WTC11 (cell line): ENCODE results near the gene HIP1. TPM values are rescaled to one million over a fixed set of nuclear protein-coding genes. Genes with fewer than 3 reads are reported as not detected.

Experiments
- ATAC-seq: fragments of 200-7000 bp; cut with Tn5 transposase; 2 replicates; pipeline ENCODE4 v1.10.0; 2021; ENCODE audit warnings: mild to moderate bottlenecking, moderate library complexity
- CTCF ChIA-PET: fragments of 300-600 bp; sonication (Branson Sonifier 250); formaldehyde crosslinking; loops from one replicate; lab custom pipeline; 2021; ENCODE audit warnings: antibody characterized with exemption; lab: Charles Lee
- POLR2A ChIA-PET: fragments of 350-600 bp; sonication (Branson Sonifier 250); formaldehyde crosslinking; loops from one replicate; lab custom pipeline; 2021; ENCODE audit warnings: antibody characterized with exemption; lab: Charles Lee
- DNase-seq: peaks from one replicate; pipeline ENCODE4 v3.0.0; 2021; ENCODE audit warnings: low spot score
- H3K27ac Mint-ChIP-seq: 2 replicates; pipeline ENCODE4 v1.8.0; 2021; ENCODE audit warnings: mixed read lengths
- H3K27me3 Mint-ChIP-seq: 2 replicates; pipeline ENCODE4 v1.8.0; 2021; ENCODE audit warnings: low read depth, mild to moderate bottlenecking, moderate library complexity, mixed read lengths
- H3K36me3 Mint-ChIP-seq: 2 replicates; pipeline ENCODE4 v1.8.0; 2021; ENCODE audit warnings: mixed read lengths
- H3K4me1 Mint-ChIP-seq: 2 replicates; pipeline ENCODE4 v1.8.0; 2022; ENCODE audit warnings: mixed read lengths
- H3K4me3 Mint-ChIP-seq: 2 replicates; pipeline ENCODE4 v1.8.0; 2021; ENCODE audit warnings: mild to moderate bottlenecking, moderate library complexity, mixed read lengths
- H3K9me3 Mint-ChIP-seq: 2 replicates; pipeline ENCODE4 v1.8.0; 2021; ENCODE audit warnings: mixed read lengths
- ATF1 ChIP-seq: sonication (generic); formaldehyde crosslinking; IDR thresholded peaks from 2 replicates; pipeline ENCODE4 v1.8.1; 2023; ENCODE audit warnings: mild to moderate bottlenecking, moderate library complexity, missing genetic modification reagents
- CBFB ChIP-seq: sonication (generic); formaldehyde crosslinking; IDR thresholded peaks from 2 replicates; pipeline ENCODE4 v1.8.1; 2022; ENCODE audit warnings: mild to moderate bottlenecking, low read depth, missing genetic modification reagents
- FOXJ3 ChIP-seq: sonication (generic); formaldehyde crosslinking; IDR thresholded peaks from 2 replicates; pipeline ENCODE4 v1.9.0; 2021; ENCODE audit warnings: missing genetic modification reagents, mild to moderate bottlenecking, borderline replicate concordance
- FOXK1 ChIP-seq: sonication (generic); formaldehyde crosslinking; IDR thresholded peaks from 2 replicates; pipeline ENCODE4 v1.8.0; 2022; ENCODE audit warnings: mild to moderate bottlenecking, moderate library complexity, missing genetic modification reagents
- GABPB1 ChIP-seq: sonication (generic); formaldehyde crosslinking; IDR thresholded peaks from 2 replicates; pipeline ENCODE4 v1.8.1; 2023; ENCODE audit warnings: mild to moderate bottlenecking, missing genetic modification reagents
- NFE2L1 ChIP-seq: sonication (generic); formaldehyde crosslinking; IDR thresholded peaks from 2 replicates; pipeline ENCODE4 v1.8.1; 2023; ENCODE audit warnings: missing genetic modification reagents
- ZNF423 ChIP-seq: fragments of 250-450 bp; sonication (Bioruptor Pico); IDR thresholded peaks from 2 replicates; pipeline ENCODE4 v2.1.2; 2022; ENCODE audit warnings: mild to moderate bottlenecking, moderate library complexity
- total RNA-seq: library from RNA; stranded (reverse); gene quantifications from 3 replicates; pipeline ENCODE4 v1.2.3, GENCODE V29; 2021
- TF ChIP-seq, protein P1 (sequence below): fragments of 250-450 bp; sonication (Bioruptor Pico); IDR thresholded peaks from 2 replicates; pipeline ENCODE4 v1.9.0; 2021; ENCODE audit warnings: mild to moderate bottlenecking, borderline replicate concordance
- TF ChIP-seq, protein P2 (sequence below): sonication (generic); formaldehyde crosslinking; IDR thresholded peaks from 2 replicates; pipeline ENCODE4 v1.8.0; 2023; ENCODE audit warnings: missing genetic modification reagents, mild to moderate bottlenecking, borderline replicate concordance
- TF ChIP-seq, protein P3 (sequence below): sonication (generic); formaldehyde crosslinking; IDR thresholded peaks from 2 replicates; pipeline ENCODE4 v1.8.1; 2022; ENCODE audit warnings: low read depth, missing genetic modification reagents, borderline replicate concordance
- TF ChIP-seq, protein P4 (sequence below): sonication (generic); formaldehyde crosslinking; IDR thresholded peaks from 2 replicates; pipeline ENCODE4 v1.8.1; 2023; ENCODE audit warnings: mild to moderate bottlenecking, missing genetic modification reagents
- TF ChIP-seq, protein P5 (sequence below): sonication (generic); formaldehyde crosslinking; IDR thresholded peaks from 2 replicates; pipeline ENCODE4 v1.8.1; 2023; ENCODE audit warnings: mild to moderate bottlenecking, moderate library complexity, missing genetic modification reagents
- TF ChIP-seq, protein P6 (sequence below): sonication (generic); formaldehyde crosslinking; IDR thresholded peaks from 2 replicates; pipeline ENCODE4 v1.8.1; 2023; ENCODE audit warnings: mild to moderate bottlenecking, missing genetic modification reagents, moderate library complexity

Gene HIP1
- total RNA-seq, 1 experiment from 2014 or later: 75.8 TPM

DNA sequence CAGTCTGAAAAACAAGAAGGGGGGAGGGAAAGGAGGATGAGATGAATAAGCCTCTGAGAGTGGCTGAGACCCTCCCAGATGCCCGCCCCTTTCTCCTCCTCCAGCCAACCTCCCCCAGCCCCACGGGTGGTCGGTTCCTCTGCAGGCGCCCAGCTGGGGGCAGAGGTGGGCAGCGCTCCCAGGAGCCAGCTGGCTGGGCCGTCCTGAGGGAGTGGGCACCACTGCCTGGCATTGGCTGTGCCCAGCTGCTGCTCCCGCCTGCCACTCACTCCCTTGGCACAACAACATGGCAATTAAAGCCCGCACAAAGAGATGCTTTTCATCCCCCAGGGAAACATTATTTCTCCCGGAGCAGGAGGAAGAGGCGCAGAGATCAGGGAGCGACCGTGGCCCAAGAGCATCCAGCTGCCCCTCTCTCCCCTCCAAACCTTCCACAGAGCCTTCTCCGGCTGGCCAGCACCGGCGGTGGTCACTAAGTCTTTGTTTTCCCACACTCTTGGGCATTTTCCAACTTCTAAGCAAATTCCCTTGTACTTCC lies 139.4 kb downstream of the HIP1 start:
- no peak for TF ChIP-seq CBFB (CRISPR knock-in tag)
- TF ChIP-seq, protein P1, sequence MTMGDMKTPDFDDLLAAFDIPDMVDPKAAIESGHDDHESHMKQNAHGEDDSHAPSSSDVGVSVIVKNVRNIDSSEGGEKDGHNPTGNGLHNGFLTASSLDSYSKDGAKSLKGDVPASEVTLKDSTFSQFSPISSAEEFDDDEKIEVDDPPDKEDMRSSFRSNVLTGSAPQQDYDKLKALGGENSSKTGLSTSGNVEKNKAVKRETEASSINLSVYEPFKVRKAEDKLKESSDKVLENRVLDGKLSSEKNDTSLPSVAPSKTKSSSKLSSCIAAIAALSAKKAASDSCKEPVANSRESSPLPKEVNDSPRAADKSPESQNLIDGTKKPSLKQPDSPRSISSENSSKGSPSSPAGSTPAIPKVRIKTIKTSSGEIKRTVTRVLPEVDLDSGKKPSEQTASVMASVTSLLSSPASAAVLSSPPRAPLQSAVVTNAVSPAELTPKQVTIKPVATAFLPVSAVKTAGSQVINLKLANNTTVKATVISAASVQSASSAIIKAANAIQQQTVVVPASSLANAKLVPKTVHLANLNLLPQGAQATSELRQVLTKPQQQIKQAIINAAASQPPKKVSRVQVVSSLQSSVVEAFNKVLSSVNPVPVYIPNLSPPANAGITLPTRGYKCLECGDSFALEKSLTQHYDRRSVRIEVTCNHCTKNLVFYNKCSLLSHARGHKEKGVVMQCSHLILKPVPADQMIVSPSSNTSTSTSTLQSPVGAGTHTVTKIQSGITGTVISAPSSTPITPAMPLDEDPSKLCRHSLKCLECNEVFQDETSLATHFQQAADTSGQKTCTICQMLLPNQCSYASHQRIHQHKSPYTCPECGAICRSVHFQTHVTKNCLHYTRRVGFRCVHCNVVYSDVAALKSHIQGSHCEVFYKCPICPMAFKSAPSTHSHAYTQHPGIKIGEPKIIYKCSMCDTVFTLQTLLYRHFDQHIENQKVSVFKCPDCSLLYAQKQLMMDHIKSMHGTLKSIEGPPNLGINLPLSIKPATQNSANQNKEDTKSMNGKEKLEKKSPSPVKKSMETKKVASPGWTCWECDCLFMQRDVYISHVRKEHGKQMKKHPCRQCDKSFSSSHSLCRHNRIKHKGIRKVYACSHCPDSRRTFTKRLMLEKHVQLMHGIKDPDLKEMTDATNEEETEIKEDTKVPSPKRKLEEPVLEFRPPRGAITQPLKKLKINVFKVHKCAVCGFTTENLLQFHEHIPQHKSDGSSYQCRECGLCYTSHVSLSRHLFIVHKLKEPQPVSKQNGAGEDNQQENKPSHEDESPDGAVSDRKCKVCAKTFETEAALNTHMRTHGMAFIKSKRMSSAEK (CRISPR knock-in tag): no peak
- peak; percentile 84 for TF ChIP-seq ZNF423 (CRISPR knock-in tag)
- TF ChIP-seq FOXK1 (CRISPR knock-in tag): no peak
- Mint-ChIP-seq H3K36me3 (peaks cover 28% of the 10 kb centered on the region), H3K4me1 (peaks cover 37% of the 10 kb centered on the region), H3K4me3 (no peak overlapping the region), H3K9me3 (0 out of 2 replicates have a peak, but pooled peaks cover 3% of the 10 kb centered on the region), H3K27ac (peak overlapping the region; percentile 90), H3K27me3 (no peaks in the 10 kb centered on the region)
- ATAC-seq (peak; percentile 73), DNase-seq (peak; percentile 46)
- CTCF ChIA-PET: interaction anchor here (0.9 to 1.3 kb wide), 4 partner anchors 34 to 163 kb away, joined by 3 to 6 read pairs (median 3); no protein-coding TSS in a partner anchor
- POLR2A ChIA-PET: interaction anchor here (0.6 to 1.5 kb wide), 3 partner anchors 11 to 40 kb away, joined by 3 to 4 read pairs (median 4); no protein-coding TSS in a partner anchor

DNA sequence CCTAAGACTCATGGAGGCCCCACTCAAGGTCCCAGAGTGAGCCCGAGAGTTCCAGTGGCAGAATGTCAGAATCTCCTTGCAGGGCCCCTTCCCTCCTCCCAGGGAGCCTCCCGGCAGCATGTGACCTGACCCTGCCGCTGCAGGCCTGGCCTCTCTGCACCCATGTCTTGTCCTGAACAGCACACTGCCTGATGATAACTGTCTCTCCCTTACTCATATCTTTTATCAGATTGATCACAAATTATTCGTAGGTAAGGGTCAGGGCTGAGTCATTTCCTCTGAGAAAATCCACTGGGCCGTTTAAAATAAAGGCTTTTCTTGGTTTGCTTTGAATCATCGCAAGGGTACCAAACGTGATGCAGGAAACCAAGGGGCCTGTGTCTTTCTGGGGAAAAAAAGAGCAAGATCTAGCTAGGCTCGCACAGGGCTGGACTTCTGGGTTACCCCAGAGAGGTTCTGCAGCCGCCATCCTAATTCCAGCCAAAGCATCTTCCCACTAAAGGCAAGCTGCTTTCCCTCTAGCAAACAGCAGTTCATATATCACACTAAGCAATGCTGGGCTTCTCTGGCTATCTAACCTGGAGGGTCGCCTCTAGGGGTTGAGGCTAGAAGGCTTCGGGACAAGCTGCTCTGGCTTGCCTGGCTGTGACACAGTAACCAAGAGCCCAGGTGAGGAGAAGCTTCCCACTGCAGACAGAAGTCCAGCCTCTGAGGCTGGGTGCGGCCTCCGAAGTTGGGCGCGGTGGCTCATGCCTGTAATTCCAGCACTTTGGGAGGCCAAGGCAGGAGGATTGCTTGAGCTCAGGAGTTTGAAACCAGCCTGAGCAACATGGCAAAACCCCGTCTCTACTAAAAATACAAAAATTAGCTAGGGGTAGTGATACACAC lies 141.8 kb downstream of the HIP1 start:
- Mint-ChIP-seq H3K27me3 (no peaks in the 10 kb centered on the region), H3K36me3 (peaks cover 35% of the 10 kb centered on the region), H3K27ac (no peak overlapping the region), H3K9me3 (no peaks in the 10 kb centered on the region), H3K4me3 (no peak overlapping the region), H3K4me1 (peaks cover 34% of the 10 kb centered on the region)
- no peak for DNase-seq
- ATAC-seq: no peak
- ChIA-PET CTCF (interaction anchor here (0.5 to 1.5 kb wide), 3 partner anchors 35 to 166 kb away, joined by 3 to 5 read pairs (median 4); no protein-coding TSS in a partner anchor), POLR2A (interaction anchor here (0.6 to 1.0 kb wide), 2 partner anchors 16 to 1063 kb away, joined by 3 read pairs; no protein-coding TSS in a partner anchor)
- TF ChIP-seq, protein P2, sequence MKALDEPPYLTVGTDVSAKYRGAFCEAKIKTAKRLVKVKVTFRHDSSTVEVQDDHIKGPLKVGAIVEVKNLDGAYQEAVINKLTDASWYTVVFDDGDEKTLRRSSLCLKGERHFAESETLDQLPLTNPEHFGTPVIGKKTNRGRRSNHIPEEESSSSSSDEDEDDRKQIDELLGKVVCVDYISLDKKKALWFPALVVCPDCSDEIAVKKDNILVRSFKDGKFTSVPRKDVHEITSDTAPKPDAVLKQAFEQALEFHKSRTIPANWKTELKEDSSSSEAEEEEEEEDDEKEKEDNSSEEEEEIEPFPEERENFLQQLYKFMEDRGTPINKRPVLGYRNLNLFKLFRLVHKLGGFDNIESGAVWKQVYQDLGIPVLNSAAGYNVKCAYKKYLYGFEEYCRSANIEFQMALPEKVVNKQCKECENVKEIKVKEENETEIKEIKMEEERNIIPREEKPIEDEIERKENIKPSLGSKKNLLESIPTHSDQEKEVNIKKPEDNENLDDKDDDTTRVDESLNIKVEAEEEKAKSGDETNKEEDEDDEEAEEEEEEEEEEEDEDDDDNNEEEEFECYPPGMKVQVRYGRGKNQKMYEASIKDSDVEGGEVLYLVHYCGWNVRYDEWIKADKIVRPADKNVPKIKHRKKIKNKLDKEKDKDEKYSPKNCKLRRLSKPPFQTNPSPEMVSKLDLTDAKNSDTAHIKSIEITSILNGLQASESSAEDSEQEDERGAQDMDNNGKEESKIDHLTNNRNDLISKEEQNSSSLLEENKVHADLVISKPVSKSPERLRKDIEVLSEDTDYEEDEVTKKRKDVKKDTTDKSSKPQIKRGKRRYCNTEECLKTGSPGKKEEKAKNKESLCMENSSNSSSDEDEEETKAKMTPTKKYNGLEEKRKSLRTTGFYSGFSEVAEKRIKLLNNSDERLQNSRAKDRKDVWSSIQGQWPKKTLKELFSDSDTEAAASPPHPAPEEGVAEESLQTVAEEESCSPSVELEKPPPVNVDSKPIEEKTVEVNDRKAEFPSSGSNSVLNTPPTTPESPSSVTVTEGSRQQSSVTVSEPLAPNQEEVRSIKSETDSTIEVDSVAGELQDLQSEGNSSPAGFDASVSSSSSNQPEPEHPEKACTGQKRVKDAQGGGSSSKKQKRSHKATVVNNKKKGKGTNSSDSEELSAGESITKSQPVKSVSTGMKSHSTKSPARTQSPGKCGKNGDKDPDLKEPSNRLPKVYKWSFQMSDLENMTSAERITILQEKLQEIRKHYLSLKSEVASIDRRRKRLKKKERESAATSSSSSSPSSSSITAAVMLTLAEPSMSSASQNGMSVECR: no peak
- no peak for TF ChIP-seq FOXJ3
- TF ChIP-seq, protein P3, sequence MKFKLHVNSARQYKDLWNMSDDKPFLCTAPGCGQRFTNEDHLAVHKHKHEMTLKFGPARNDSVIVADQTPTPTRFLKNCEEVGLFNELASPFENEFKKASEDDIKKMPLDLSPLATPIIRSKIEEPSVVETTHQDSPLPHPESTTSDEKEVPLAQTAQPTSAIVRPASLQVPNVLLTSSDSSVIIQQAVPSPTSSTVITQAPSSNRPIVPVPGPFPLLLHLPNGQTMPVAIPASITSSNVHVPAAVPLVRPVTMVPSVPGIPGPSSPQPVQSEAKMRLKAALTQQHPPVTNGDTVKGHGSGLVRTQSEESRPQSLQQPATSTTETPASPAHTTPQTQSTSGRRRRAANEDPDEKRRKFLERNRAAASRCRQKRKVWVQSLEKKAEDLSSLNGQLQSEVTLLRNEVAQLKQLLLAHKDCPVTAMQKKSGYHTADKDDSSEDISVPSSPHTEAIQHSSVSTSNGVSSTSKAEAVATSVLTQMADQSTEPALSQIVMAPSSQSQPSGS (CRISPR knock-in tag): no peak
- TF ChIP-seq FOXK1 (CRISPR knock-in tag): no peak
- TF ChIP-seq ATF1 (CRISPR knock-in tag): no peak

DNA sequence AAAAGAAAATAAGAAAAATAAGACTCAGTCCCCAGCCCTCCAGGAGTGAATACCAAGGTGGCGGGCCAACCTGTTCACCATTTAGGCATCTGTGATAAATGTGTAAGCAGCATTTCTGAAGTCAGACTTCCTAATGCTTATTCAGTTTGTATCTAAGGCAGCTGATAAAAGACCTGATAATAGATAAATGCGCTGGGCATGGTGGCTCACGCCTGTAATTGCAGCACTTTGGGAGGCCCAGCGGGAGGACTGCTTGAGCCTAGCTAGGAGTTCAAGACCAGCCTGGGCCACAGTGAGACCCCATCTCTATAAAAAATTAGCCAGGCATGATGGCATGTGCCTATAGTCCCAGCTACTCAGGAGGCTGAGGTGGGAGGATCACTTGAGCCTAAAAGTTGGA lies 143.0 kb downstream of the HIP1 start:
- Mint-ChIP-seq H3K27ac (no peak overlapping the region), H3K9me3 (no peaks in the 10 kb centered on the region), H3K27me3 (no peaks in the 10 kb centered on the region), H3K4me3 (no peak overlapping the region), H3K36me3 (peaks cover 47% of the 10 kb centered on the region), H3K4me1 (peaks cover 30% of the 10 kb centered on the region)
- ATAC-seq (no peak), DNase-seq (no peak)
- POLR2A ChIA-PET: no interaction called here
- CTCF ChIA-PET: interaction anchor here (1.1 kb wide), 1 partner anchor 167 kb away, joined by 3 read pairs; no protein-coding TSS in a partner anchor
- TF ChIP-seq NFE2L1 (CRISPR knock-in tag): no peak
- no peak for TF ChIP-seq GABPB1 (CRISPR knock-in tag)
- TF ChIP-seq, protein P4, sequence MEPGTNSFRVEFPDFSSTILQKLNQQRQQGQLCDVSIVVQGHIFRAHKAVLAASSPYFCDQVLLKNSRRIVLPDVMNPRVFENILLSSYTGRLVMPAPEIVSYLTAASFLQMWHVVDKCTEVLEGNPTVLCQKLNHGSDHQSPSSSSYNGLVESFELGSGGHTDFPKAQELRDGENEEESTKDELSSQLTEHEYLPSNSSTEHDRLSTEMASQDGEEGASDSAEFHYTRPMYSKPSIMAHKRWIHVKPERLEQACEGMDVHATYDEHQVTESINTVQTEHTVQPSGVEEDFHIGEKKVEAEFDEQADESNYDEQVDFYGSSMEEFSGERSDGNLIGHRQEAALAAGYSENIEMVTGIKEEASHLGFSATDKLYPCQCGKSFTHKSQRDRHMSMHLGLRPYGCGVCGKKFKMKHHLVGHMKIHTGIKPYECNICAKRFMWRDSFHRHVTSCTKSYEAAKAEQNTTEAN (CRISPR knock-in tag): no peak
- TF ChIP-seq, protein P5, sequence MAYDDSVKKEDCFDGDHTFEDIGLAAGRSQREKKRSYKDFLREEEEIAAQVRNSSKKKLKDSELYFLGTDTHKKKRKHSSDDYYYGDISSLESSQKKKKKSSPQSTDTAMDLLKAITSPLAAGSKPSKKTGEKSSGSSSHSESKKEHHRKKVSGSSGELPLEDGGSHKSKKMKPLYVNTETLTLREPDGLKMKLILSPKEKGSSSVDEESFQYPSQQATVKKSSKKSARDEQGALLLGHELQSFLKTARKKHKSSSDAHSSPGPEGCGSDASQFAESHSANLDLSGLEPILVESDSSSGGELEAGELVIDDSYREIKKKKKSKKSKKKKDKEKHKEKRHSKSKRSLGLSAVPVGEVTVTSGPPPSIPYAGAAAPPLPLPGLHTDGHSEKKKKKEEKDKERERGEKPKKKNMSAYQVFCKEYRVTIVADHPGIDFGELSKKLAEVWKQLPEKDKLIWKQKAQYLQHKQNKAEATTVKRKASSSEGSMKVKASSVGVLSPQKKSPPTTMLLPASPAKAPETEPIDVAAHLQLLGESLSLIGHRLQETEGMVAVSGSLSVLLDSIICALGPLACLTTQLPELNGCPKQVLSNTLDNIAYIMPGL (CRISPR knock-in tag): no peak
- TF ChIP-seq, protein P6, sequence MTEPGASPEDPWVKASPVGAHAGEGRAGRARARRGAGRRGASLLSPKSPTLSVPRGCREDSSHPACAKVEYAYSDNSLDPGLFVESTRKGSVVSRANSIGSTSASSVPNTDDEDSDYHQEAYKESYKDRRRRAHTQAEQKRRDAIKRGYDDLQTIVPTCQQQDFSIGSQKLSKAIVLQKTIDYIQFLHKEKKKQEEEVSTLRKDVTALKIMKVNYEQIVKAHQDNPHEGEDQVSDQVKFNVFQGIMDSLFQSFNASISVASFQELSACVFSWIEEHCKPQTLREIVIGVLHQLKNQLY (CRISPR knock-in tag): no peak
